HPDE6-E6E7 (cell line): Measurements from ENCODE around the gene MANBA.
"Not testable (repeated sequence)": the region's sequence is repeated elsewhere in the genome, so short reads cannot be mapped to it uniquely, and the experiment has no call there.

Experiments used
- DNase-seq: peaks from one replicate; pipeline ENCODE4 v3.0.0; 2011; ENCODE audit warnings: missing footprints; ENCODE audit errors: extremely low spot score

The MANBA gene

GRCh38 chr4:102623622-102624021, 137.1 kb downstream of the MANBA start:
- no peak for DNase-seq

GRCh38 chr4:102620697-102621497, 139.9 kb downstream of the MANBA start:
- DNase-seq: peak; percentile 69

GRCh38 chr4:102619776-102620631, 140.8 kb downstream of the MANBA start:
- not testable (repeated sequence) for DNase-seq

GRCh38 chr4:102619021-102619420, 141.7 kb downstream of the MANBA start:
- DNase-seq: not testable (repeated sequence)

- DNase-seq: no peak
Observed at GRCh38 chr4:102616636-102617035, 144.1 kb downstream of the MANBA start.

- DNase-seq: no peak
Observed at GRCh38 chr4:102614801-102615200, 146.0 kb downstream of the MANBA start.

GRCh38 chr4:102612824-102613366, 147.9 kb downstream of the MANBA start:
- peak; percentile 65 for DNase-seq

GRCh38 chr4:102612210-102612609, 148.6 kb downstream of the MANBA start:
- DNase-seq: no peak

GRCh38 chr4:102610476-102610875, 150.3 kb downstream of the MANBA start:
- no peak for DNase-seq

GRCh38 chr4:102610007-102610406, 150.8 kb downstream of the MANBA start:
- DNase-seq: no peak

GRCh38 chr4:102608190-102608589, 152.6 kb downstream of the MANBA start:
- no peak for DNase-seq

GRCh38 chr4:102606846-102607450, 153.8 kb downstream of the MANBA start:
- no peak for DNase-seq

- no peak for DNase-seq
Observed at GRCh38 chr4:102606261-102606660, 154.5 kb downstream of the MANBA start.

- no peak for DNase-seq
Observed at GRCh38 chr4:102604222-102604940, 156.4 kb downstream of the MANBA start.

- DNase-seq: no peak
Observed at GRCh38 chr4:102601586-102602227, 159.1 kb downstream of the MANBA start.

GRCh38 chr4:102600689-102601088, 160.1 kb downstream of the MANBA start:
- no peak for DNase-seq

GRCh38 chr4:102599886-102600285, 160.9 kb downstream of the MANBA start:
- DNase-seq: no peak

GRCh38 chr4:102599455-102599854, 161.3 kb downstream of the MANBA start:
- DNase-seq: no peak

- no peak for DNase-seq
Observed at GRCh38 chr4:102598762-102599374, 161.9 kb downstream of the MANBA start.

GRCh38 chr4:102598086-102598761, 162.5 kb downstream of the MANBA start:
- DNase-seq: no peak
